Measurements from ENCODE around the gene ALDH9A1. TPM values are rescaled to one million over a fixed set of nuclear protein-coding genes. Genes with fewer than 3 reads are reported as not detected.

Gene ALDH9A1
- total and polyA plus RNA-seq, 2 of the 8 experiments (the other 6 are each of a cell fraction or from before 2014, with no cell fraction given), result 57.6 to 63.8 TPM

GRCh38 chr1:165628147-165628822, 70.1 kb downstream of the ALDH9A1 start:
- Histone ChIP-seq H2BK20ac (ENCODE audit: low read length) (no peak overlapping the region), H3K27ac (ENCODE audit: low read depth, low read length) (no peak overlapping the region), H4K5ac (ENCODE audit: insufficient read length, low read depth, low read length) (no peak overlapping the region), H2BK120ac (replicated peaks; ENCODE audit: low read depth, low read length) (no peak overlapping the region), H3K18ac (ENCODE audit: extremely low read depth, low read length) (no peak overlapping the region), H2AK5ac (ENCODE audit: low read depth, low read length) (no peak overlapping the region), H2BK12ac (ENCODE audit: low read depth, low read length) (no peak overlapping the region), H3K4ac (replicated peaks; ENCODE audit: insufficient read length, low read depth, low read length) (no peak overlapping the region), H2BK15ac (ENCODE audit: low read length) (no peak overlapping the region), H3K27me3 (replicated peaks in 1 of 4; ENCODE audit: control insufficient read depth in 3 of 4, extremely low read depth in 1 of 4, insufficient read depth in 3 of 4, low read length in 3 of 4) (no peaks in the 10 kb centered on the region), H3K23ac (ENCODE audit: insufficient read length) (no peak overlapping the region), H3K9me3 (ENCODE audit: insufficient read depth in 2 of 2, low read depth in 1 of 2, low read length in 1 of 2) (no peaks in the 10 kb centered on the region), H3K56ac (replicated peaks; ENCODE audit: insufficient read length, low read depth, low read length) (no peak overlapping the region), H3K14ac (ENCODE audit: insufficient read length) (no peak overlapping the region), H3K4me1 (replicated peaks in 1 of 4; ENCODE audit: control insufficient read depth in 3 of 4, insufficient read depth in 4 of 4, low read length in 3 of 4) (peaks cover 0 to 4% (median 3%) of the 10 kb centered on the region in 4 experiments; a peak in 2 of 7 replicates), H3K4me2 (ENCODE audit: insufficient read depth in 1 of 2, low read depth in 2 of 2, low read length in 2 of 2) (no peak overlapping the region), H4K8ac (ENCODE audit: extremely low read depth, insufficient read depth, low read length) (no peak overlapping the region), H3K4me3 (ENCODE audit: extremely low read depth in 1 of 4, insufficient read depth in 2 of 4, low read depth in 3 of 4, low read length in 4 of 4) (no peak overlapping the region), H3K36me3 (ENCODE audit: control insufficient read depth in 2 of 4, insufficient read depth in 4 of 4, low read length in 3 of 4) (no peaks in the 10 kb centered on the region), H2AFZ (ENCODE audit: low read length) (no peak overlapping the region), H3K79me1 (ENCODE audit: low read depth, low read length) (no peaks in the 10 kb centered on the region), H4K20me1 (replicated peaks in 1 of 2; ENCODE audit: control insufficient read depth in 1 of 2, insufficient read depth in 2 of 2, low read length in 2 of 2) (no peaks in the 10 kb centered on the region), H3K79me2 (ENCODE audit: control insufficient read depth in 1 of 2, insufficient read depth in 2 of 2, low read length in 2 of 2) (peaks cover 0 to 8% of the 10 kb centered on the region in 2 experiments; a peak in 2 of 4 replicates), H4K91ac (replicated peaks; ENCODE audit: insufficient read length, low read length) (no peak overlapping the region), H3K23me2 (ENCODE audit: low read depth, low read length) (peaks cover 10% of the 10 kb centered on the region; the same call in 1 of the 2 replicates), H3K9ac (replicated peaks in 1 of 4; ENCODE audit: extremely low read depth in 1 of 4, low read depth in 3 of 4, low read length in 3 of 4) (no peak overlapping the region), H2BK5ac (ENCODE audit: low read depth, low read length) (no peak overlapping the region)
- no peak for FAIRE-seq
- CTCF ChIA-PET (ENCODE audit: partially characterized antibody), result no interaction called here
- 85% methylated on average over 6 of the region's 6 CpGs; no CpG with 5 or more reads in 1 of the 2 experiments for WGBS, 2 experiments (ENCODE audit: extremely low coverage in 1 of 2, insufficient coverage in 1 of 2, insufficient read length in 1 of 2, insufficient replicate concordance in 2 of 2, low coverage in 1 of 2, low lambda C conversion rate in 2 of 2, missing lambda C conversion rate in 1 of 2)
- POLR2A ChIA-PET (ENCODE audit: partially characterized antibody), result no interaction called here
- no peak for DNase-seq (ENCODE audit: low read depth in 1 of 2, low spot score in 2 of 2)
- no peak for TF ChIP-seq RAD21 (IDR thresholded peaks at IDR 0.05 in 1 of 2, conservative IDR thresholded peaks at IDR 0.05 in 1 of 2; ENCODE audit: low read depth in 2 of 2, low read length in 2 of 2)
- TF ChIP-seq ATF3 (IDR thresholded peaks at IDR 0.05; ENCODE audit: insufficient read depth, low read depth, low read length), result no peak
- no peak for TF ChIP-seq CBX8 (IDR thresholded peaks at IDR 0.05; ENCODE audit: borderline replicate concordance, low read depth, low read length)
- TF ChIP-seq SIX5 (IDR thresholded peaks at IDR 0.05; ENCODE audit: low read depth, low read length), result no peak
- no peak for TF ChIP-seq FOSL1 (IDR thresholded peaks at IDR 0.05; ENCODE audit: insufficient read depth, low read depth, low read length)
- TF ChIP-seq CEBPB (IDR thresholded peaks at IDR 0.05; ENCODE audit: low read depth, low read length), result no peak
- TF ChIP-seq KDM5A (IDR thresholded peaks at IDR 0.05; ENCODE audit: low read length), result no peak
- TF ChIP-seq POLR2AphosphoS5 (IDR thresholded peaks at IDR 0.05; ENCODE audit: low read depth, low read length), result no peak
- no peak for TF ChIP-seq SAP30 (IDR thresholded peaks at IDR 0.05; ENCODE audit: insufficient read depth, insufficient replicate concordance, low read length)
- no peak for TF ChIP-seq SUZ12 (IDR thresholded peaks at IDR 0.05; ENCODE audit: low read length)
- TF ChIP-seq TCF12 (IDR thresholded peaks at IDR 0.05; ENCODE audit: low read depth, low read length), result no peak
- TF ChIP-seq JUN (IDR thresholded peaks at IDR 0.05; ENCODE audit: low read depth, low read length), result no peak

All from H1 (cell line).